ENCODE results near the gene VWA5B1. TPM values are rescaled to one million over a fixed set of nuclear protein-coding genes. Genes with fewer than 3 reads are reported as not detected.

Gene VWA5B1
- total and polyA plus RNA-seq, 2 of the 4 experiments (the other 2 are of a cell fraction), result not detected

GRCh38 chr1:20321573-20321972, 30.9 kb downstream of the VWA5B1 start:
- Histone ChIP-seq H2BK5ac (ENCODE audit: low read depth, low read length, poor library complexity, severe bottlenecking) (no peak overlapping the region), H2AFZ (replicated peaks; ENCODE audit: low read length, poor library complexity) (peak overlapping the region; percentile 23)
- POLR2A ChIA-PET (ENCODE audit: unreplicated experiment), result no interaction called here

More at GRCh38 chr1:20321573-20321972, 30.9 kb downstream of the VWA5B1 start:
- H3K9me1 ChIP-seq (ENCODE audit: insufficient read depth, low read length), result no peaks in the 10 kb centered on the region; the same call in 1 of the 2 replicates
- H3K79me1 ChIP-seq (ENCODE audit: low read depth in 1 of 2, low read length in 2 of 2), result no peaks in the 10 kb centered on the region
- peaks cover 11% of the 10 kb centered on the region for H3K27me3 ChIP-seq (ENCODE audit: control insufficient read depth, insufficient read depth, low read length)
- TF ChIP-seq MAFK (IDR thresholded peaks at IDR 0.05; ENCODE audit: low read depth, low read length), result no peak
- no peak for TF ChIP-seq BHLHE40 (IDR thresholded peaks at IDR 0.05; ENCODE audit: low read depth, low read length)
- TF ChIP-seq CEBPB (IDR thresholded peaks at IDR 0.05; ENCODE audit: low read depth, low read length), result no peak
- no peak for TF ChIP-seq MAZ (IDR thresholded peaks at IDR 0.05; ENCODE audit: borderline replicate concordance, low read depth, low read length)
- no peak for TF ChIP-seq CHD1 (IDR thresholded peaks at IDR 0.05; ENCODE audit: low read depth, low read length)
- TF ChIP-seq, protein P1, sequence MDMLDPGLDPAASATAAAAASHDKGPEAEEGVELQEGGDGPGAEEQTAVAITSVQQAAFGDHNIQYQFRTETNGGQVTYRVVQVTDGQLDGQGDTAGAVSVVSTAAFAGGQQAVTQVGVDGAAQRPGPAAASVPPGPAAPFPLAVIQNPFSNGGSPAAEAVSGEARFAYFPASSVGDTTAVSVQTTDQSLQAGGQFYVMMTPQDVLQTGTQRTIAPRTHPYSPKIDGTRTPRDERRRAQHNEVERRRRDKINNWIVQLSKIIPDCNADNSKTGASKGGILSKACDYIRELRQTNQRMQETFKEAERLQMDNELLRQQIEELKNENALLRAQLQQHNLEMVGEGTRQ (IDR thresholded peaks at IDR 0.05; ENCODE audit: low read depth, low read length), result no peak
- TF ChIP-seq RCOR1 (IDR thresholded peaks at IDR 0.05; ENCODE audit: insufficient replicate concordance, low read length), result no peak
- no peak for TF ChIP-seq MXI1 (IDR thresholded peaks at IDR 0.05; ENCODE audit: borderline replicate concordance, low read depth, low read length)
- TF ChIP-seq CTCF (conservative IDR thresholded peaks at IDR 0.05; ENCODE audit: low read depth, low read length), result no peak
- TF ChIP-seq SMC3 (IDR thresholded peaks at IDR 0.05; ENCODE audit: low read depth, low read length), result no peak
- no peak for TF ChIP-seq RAD21 (IDR thresholded peaks at IDR 0.05; ENCODE audit: low read length)
- TF ChIP-seq NFE2L2 (IDR thresholded peaks at IDR 0.05; ENCODE audit: low read depth, low read length), result no peak
- TF ChIP-seq RFX5 (IDR thresholded peaks at IDR 0.05; ENCODE audit: low read depth, low read length), result no peak
- TF ChIP-seq POLR2A (IDR thresholded peaks at IDR 0.05; ENCODE audit: low read depth, low read length), result no peak
- TF ChIP-seq FOS (IDR thresholded peaks at IDR 0.05; ENCODE audit: low read depth, low read length), result no peak
- no peak for TF ChIP-seq ELK1 (IDR thresholded peaks at IDR 0.05; ENCODE audit: borderline replicate concordance, low read depth, low read length)
- no peak overlapping the region for H2AK9ac ChIP-seq (replicated peaks; ENCODE audit: low read depth, low read length, poor library complexity)
- H3K4me1 ChIP-seq (ENCODE audit: control insufficient read depth, insufficient read depth, low read length), result peaks cover 9% of the 10 kb centered on the region; the same call in 1 of the 2 replicates
- H3K36me3 ChIP-seq (ENCODE audit: control insufficient read depth, insufficient read depth, low read length), result no peaks in the 10 kb centered on the region
- 37% methylated on average over 3 of the region's 5 CpGs; no CpG with 5 or more reads in 1 of the 2 experiments for WGBS, 2 experiments (ENCODE audit: extremely low coverage in 2 of 2, insufficient read length in 1 of 2)
- H4K20me1 ChIP-seq (ENCODE audit: insufficient read depth, low read length), result no peaks in the 10 kb centered on the region
- H3K56ac ChIP-seq (ENCODE audit: extremely low read depth, insufficient read depth, low read length), result no peak overlapping the region
- H4K91ac ChIP-seq (ENCODE audit: insufficient read depth, low read depth, low read length), result no peak overlapping the region
- in situ Hi-C loops (cut with MboI; ENCODE audit: low sequenced_read_pairs), result no loop called here
- no peak overlapping the region for H3K4ac ChIP-seq (ENCODE audit: low read depth, low read length)
- H3K4me2 ChIP-seq (ENCODE audit: low read depth, low read length), result no peak overlapping the region; the same call in 1 of the 2 replicates
- CTCF ChIA-PET, result no interaction called here
- no peak overlapping the region for H3K9ac ChIP-seq (ENCODE audit: low read depth, low read length)
- H2BK15ac ChIP-seq (ENCODE audit: low read depth, low read length), result no peak overlapping the region
- dilution Hi-C loops (cut with HindIII; ENCODE audit: low sequenced_read_pairs, unreplicated experiment), result no loop called here
- no peak overlapping the region for H2AK5ac ChIP-seq (ENCODE audit: low read depth, low read length)
- H4K5ac ChIP-seq (ENCODE audit: low read depth, low read length), result no peak overlapping the region
- no peak overlapping the region for H4K8ac ChIP-seq (ENCODE audit: low read depth in 2 of 2, low read length in 2 of 2)
- intact Hi-C loops (cut with micrococcal nuclease), result no loop called here
- no peak overlapping the region for H3K18ac ChIP-seq (ENCODE audit: low read depth, low read length)
- ATAC-seq (ENCODE audit: low read depth), result no peak
- no peak overlapping the region for H2BK120ac ChIP-seq (ENCODE audit: low read depth, low read length)
- H3K4me3 ChIP-seq (ENCODE audit: insufficient read depth, low read depth, low read length), result no peak overlapping the region
- H3K9me3 ChIP-seq (ENCODE audit: control insufficient read depth, insufficient read depth, low read length), result no peaks in the 10 kb centered on the region
- no peak for DNase-seq
- BruUV-seq (replicated peaks), result no TSS peak
- H3K14ac ChIP-seq (replicated peaks; ENCODE audit: low read depth, low read length), result no peak overlapping the region
- no peak overlapping the region for H2BK20ac ChIP-seq (ENCODE audit: low read depth, low read length)
- H3K27ac ChIP-seq (ENCODE audit: insufficient read depth, low read length), result no peak overlapping the region
- no peak overlapping the region for H3K23ac ChIP-seq (ENCODE audit: low read depth, low read length)

All from IMR-90 (cell line).